ENCODE results near the gene TADA2B. TPM values are rescaled to one million over a fixed set of nuclear protein-coding genes. Genes with fewer than 3 reads are reported as not detected.

TADA2B gene
- total RNA-seq, 6 donors from 2014 or later, result 20.8 to 29.0 (median 26.2) TPM

DNA sequence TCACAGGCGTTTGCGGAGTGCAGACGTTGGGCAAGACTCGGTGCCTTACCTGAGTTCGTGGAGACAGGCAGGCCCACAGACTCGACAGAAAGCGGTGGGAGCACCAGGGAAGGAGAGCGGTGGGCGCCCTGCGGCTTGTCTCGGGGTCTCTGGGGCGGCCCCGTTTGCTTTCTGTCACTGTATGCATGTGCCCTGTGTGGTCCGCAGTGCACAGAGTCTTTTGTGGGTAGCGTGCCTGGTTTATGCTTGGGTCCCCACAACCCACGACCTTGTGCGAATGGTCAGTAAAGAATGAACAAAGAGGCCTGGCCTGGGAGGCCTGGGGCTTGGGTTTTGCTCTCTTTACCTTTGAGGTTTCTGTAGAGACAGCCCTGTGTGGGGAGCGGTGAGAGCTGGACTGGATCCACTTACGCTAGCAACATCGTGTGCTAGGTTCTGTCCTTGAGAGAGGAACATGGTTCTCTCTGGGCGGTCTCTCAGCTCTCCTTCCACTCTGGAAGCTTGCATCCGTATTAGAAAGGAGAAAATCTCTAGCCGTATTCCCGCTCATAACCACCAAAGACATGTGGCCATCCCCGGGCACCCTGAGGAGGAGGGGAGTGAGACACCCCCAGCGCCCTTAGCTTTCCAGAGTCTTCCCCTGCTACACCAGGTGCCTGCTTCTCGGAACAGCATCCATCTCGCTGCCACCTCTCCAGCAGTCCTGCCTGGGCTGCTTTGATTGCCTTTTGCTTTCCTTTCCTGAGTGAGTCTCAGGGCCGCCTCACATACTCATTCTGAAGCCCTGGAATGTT, 1.2 kb downstream of the TADA2B start:
- H3K27me3 ChIP-seq, result no peaks in the 10 kb centered on the region
- peak overlapping the region; percentile 86 to 96 (median 95) for H3K27ac ChIP-seq
- DNase-seq (no peak), ATAC-seq (ENCODE audit: low FRiP score in 2 of 2) (no peak)
- peaks cover 0 to 5% (median 0%) of the 10 kb centered on the region in 4 donors for H3K36me3 ChIP-seq
- H3K9me3 ChIP-seq, result no peaks in the 10 kb centered on the region
- peaks cover 27 to 50% (median 39%) of the 10 kb centered on the region in 4 donors for H3K4me1 ChIP-seq
- TF ChIP-seq POLR2A (IDR thresholded peaks at IDR 0.05) (no peak), EP300 (IDR thresholded peaks at IDR 0.05) (no peak), POLR2AphosphoS5 (IDR thresholded peaks at IDR 0.05) (no peak)
- TF ChIP-seq, protein P1, sequence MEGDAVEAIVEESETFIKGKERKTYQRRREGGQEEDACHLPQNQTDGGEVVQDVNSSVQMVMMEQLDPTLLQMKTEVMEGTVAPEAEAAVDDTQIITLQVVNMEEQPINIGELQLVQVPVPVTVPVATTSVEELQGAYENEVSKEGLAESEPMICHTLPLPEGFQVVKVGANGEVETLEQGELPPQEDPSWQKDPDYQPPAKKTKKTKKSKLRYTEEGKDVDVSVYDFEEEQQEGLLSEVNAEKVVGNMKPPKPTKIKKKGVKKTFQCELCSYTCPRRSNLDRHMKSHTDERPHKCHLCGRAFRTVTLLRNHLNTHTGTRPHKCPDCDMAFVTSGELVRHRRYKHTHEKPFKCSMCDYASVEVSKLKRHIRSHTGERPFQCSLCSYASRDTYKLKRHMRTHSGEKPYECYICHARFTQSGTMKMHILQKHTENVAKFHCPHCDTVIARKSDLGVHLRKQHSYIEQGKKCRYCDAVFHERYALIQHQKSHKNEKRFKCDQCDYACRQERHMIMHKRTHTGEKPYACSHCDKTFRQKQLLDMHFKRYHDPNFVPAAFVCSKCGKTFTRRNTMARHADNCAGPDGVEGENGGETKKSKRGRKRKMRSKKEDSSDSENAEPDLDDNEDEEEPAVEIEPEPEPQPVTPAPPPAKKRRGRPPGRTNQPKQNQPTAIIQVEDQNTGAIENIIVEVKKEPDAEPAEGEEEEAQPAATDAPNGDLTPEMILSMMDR (IDR thresholded peaks at IDR 0.05), result no peak
- 22 to 26% methylated on average over 27 to 29 of the region's 29 CpGs for WGBS, 2 donors
- peak overlapping the region; percentile 69 to 99 (median 92) for H3K4me3 ChIP-seq

DNA sequence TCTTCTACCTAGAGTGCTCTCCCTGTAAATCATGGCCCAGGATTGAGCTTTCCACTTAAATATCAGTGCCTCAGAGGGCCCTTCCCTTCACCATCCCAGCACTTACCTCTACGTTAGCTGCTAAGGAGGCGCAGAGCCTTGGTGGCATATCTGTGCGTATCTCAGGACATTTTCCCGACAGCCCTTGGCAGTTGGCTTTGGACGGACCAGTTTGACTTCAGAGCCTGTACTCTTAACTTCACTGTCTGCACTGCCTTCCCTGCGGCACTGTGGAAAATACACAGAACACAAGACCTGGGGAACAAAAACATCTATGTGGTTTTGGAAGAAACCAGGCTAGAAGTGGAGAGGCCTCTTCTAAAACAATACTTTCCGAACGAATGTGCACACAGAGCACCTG, 2.4 kb downstream of the TADA2B start:
- ATAC-seq (ENCODE audit: low FRiP score in 2 of 2), result no peak
- 80 to 88% methylated on average over 8 of the region's 8 CpGs for WGBS, 2 donors
- no peak overlapping the region for H3K27ac ChIP-seq
- peaks cover 27 to 63% (median 40%) of the 10 kb centered on the region in 4 donors for H3K4me1 ChIP-seq
- TF ChIP-seq, protein P1 (IDR thresholded peaks at IDR 0.05), result no peak
- no peak for TF ChIP-seq EP300 (IDR thresholded peaks at IDR 0.05)
- no peak for TF ChIP-seq POLR2A (IDR thresholded peaks at IDR 0.05)
- TF ChIP-seq POLR2AphosphoS5 (IDR thresholded peaks at IDR 0.05), result no peak
- H3K4me3 ChIP-seq, result peak overlapping the region in 1 of 4 donors; percentile 99
- peaks cover 0 to 5% (median 0%) of the 10 kb centered on the region in 4 donors for H3K36me3 ChIP-seq
- no peaks in the 10 kb centered on the region for H3K27me3 ChIP-seq
- no peaks in the 10 kb centered on the region for H3K9me3 ChIP-seq
- DNase-seq, result no peak

DNA sequence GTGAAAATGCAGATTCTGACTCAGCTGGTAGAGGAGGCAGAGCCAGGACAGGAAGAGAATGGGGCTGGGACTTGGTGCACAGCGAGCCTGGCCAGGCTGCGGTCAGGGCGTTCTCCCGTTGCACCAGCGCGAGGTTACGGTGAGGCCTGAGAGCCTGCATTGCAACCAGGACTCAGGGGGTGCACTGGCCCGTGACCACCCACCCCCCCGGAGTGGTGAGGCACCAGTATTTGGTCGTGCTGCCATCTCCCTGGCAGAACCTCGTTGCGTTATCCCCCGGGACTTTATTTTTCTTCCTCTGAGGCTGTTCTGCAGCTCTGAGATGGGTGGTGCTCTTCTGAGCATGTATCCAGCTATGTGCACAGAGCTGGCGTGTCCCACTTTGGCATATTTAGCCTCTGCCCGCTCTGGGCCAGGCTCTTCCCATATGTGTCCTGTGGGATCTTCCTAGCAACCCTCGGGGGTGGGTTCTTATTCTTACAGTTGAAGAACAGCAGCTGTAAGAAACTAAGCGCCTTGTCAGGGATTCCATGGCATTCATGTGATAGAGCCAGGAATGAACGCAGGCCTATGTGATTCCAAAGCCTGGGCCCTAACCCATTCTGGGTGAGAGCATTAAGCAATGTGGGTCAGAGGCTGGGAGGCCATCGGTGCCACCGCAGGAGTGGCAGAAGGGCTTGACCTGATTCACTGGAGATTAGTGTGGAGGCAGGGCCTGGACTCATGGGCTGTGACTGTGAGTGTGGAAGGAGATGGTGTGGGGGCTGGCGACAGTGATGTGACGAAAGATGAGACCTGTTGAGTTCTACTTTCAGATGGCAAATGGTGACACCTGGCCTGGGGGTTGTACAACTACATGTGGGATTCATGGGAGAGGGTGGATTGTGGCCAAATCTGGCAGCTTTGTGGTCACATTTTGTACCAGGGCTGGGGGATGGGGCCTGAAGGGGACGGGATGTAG, 3.1 kb downstream of the TADA2B start:
- peak overlapping the region in 1 of 4 donors; percentile 6 for H3K27ac ChIP-seq
- ATAC-seq (ENCODE audit: low FRiP score in 2 of 2) (no peak), DNase-seq (peak in 1 of 2 donors; percentile 61)
- H3K4me3 ChIP-seq, result no peak overlapping the region
- H3K4me1 ChIP-seq, result peaks cover 30 to 64% (median 40%) of the 10 kb centered on the region in 4 donors
- H3K27me3 ChIP-seq, result no peaks in the 10 kb centered on the region
- peaks cover 0 to 5% (median 0%) of the 10 kb centered on the region in 4 donors for H3K36me3 ChIP-seq
- 82 to 92% methylated on average over 23 of the region's 23 CpGs for WGBS, 2 donors
- TF ChIP-seq, protein P1 (IDR thresholded peaks at IDR 0.05), result no peak
- TF ChIP-seq POLR2AphosphoS5 (IDR thresholded peaks at IDR 0.05) (no peak), POLR2A (IDR thresholded peaks at IDR 0.05) (no peak), EP300 (IDR thresholded peaks at IDR 0.05) (no peak)
- H3K9me3 ChIP-seq, result no peaks in the 10 kb centered on the region

DNA sequence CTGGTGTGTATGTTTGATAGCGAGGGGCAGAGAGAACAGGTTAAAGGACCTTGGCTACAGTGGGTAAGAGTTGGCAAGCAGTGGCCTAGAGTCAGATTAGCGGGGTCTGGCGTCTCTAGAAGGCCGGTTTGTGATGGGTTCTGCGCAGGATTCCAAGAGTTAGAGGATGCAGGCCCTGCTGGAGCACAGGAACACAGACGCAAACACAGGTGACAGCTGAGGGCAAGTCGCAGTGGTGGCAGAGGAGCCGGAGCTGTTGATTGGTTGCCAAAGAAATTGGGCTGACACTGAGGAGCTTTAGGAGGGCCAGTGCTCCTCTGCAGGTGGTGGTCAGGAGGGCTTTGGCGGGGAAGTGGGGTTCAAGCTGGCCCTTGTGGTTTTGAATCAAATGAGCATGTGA, 3.8 kb downstream of the TADA2B start:
- Histone ChIP-seq H3K4me1 (peaks cover 23 to 57% (median 34%) of the 10 kb centered on the region in 4 donors), H3K9me3 (no peaks in the 10 kb centered on the region), H3K27ac (peak overlapping the region in 1 of 4 donors; percentile 6), H3K27me3 (no peaks in the 10 kb centered on the region), H3K36me3 (peaks cover 0 to 7% (median 1%) of the 10 kb centered on the region in 4 donors), H3K4me3 (no peak overlapping the region)
- 80 to 86% methylated on average over 9 of the region's 9 CpGs for WGBS, 2 donors
- DNase-seq, result no peak
- no peak for ATAC-seq (ENCODE audit: low FRiP score in 2 of 2)
- TF ChIP-seq, protein P1 (IDR thresholded peaks at IDR 0.05), result no peak
- TF ChIP-seq EP300 (IDR thresholded peaks at IDR 0.05) (no peak), POLR2AphosphoS5 (IDR thresholded peaks at IDR 0.05) (no peak), POLR2A (IDR thresholded peaks at IDR 0.05) (no peak)

Data from upper lobe of left lung (tissue), 6 donors.